HepG2 (cell line): ENCODE measurements around the gene INPP1. TPM values are rescaled to one million over a fixed set of nuclear protein-coding genes. Genes with fewer than 3 reads are reported as not detected.
A peak's percentile ranks its signal among the peaks of the same experiment; 100 is the strongest.

ENCODE experiments used
- CEBPB ChIP-seq: IDR thresholded peaks from 2 replicates; pipeline ENCODE4 v1.6.1; 2011; ENCODE audit warnings: low read depth, low read length, improper control_type of control experiment, borderline replicate concordance
- CEBPG ChIP-seq: IDR thresholded peaks from 2 replicates; pipeline ENCODE4 v1.6.1; 2016
- FOSL2 ChIP-seq: sonication (generic); formaldehyde crosslinking; IDR thresholded peaks from 2 replicates; pipeline ENCODE4 v1.4.0; 2020; ENCODE audit warnings: missing genetic modification reagents
- HOXA3 ChIP-seq: sonication (generic); formaldehyde crosslinking; IDR thresholded peaks from 2 replicates; pipeline ENCODE4 v1.5.0; 2020; ENCODE audit warnings: missing genetic modification reagents
- JDP2 ChIP-seq: sonication (generic); formaldehyde crosslinking; IDR thresholded peaks from 2 replicates; pipeline ENCODE4 v1.8.1; 2022; ENCODE audit warnings: missing genetic modification reagents, borderline replicate concordance
- MBNL3 ChIP-seq: fragments of 250-450 bp; sonication (Bioruptor Pico); conservative IDR thresholded peaks from 2 replicates; pipeline ENCODE4 v1.8.0; 2022; ENCODE audit warnings: mild to moderate bottlenecking, inconsistent platforms
- MED1 ChIP-seq: sonication (generic); formaldehyde crosslinking; IDR thresholded peaks from 2 replicates; pipeline ENCODE4 v1.4.0; 2020; ENCODE audit warnings: missing genetic modification reagents
- MIXL1 ChIP-seq: IDR thresholded peaks from 2 replicates; pipeline ENCODE4 v1.6.1; 2016
- NAIF1 ChIP-seq: sonication (generic); formaldehyde crosslinking; IDR thresholded peaks from 2 replicates; pipeline ENCODE4 v1.5.0; 2020; ENCODE audit warnings: mild to moderate bottlenecking, missing genetic modification reagents, borderline replicate concordance
- NCOA2 ChIP-seq: sonication (generic); formaldehyde crosslinking; IDR thresholded peaks from 2 replicates; pipeline ENCODE4 v1.8.0; 2022; ENCODE audit warnings: inconsistent platforms
- NCOA5 ChIP-seq: sonication (generic); formaldehyde crosslinking; IDR thresholded peaks from 2 replicates; pipeline ENCODE4 v1.4.0; 2020; ENCODE audit warnings: missing genetic modification reagents
- NR1H2 ChIP-seq: sonication (generic); formaldehyde crosslinking; IDR thresholded peaks from 2 replicates; pipeline ENCODE4 v1.8.1; 2022; ENCODE audit warnings: low read depth, missing genetic modification reagents, borderline replicate concordance
- POGK ChIP-seq: sonication (generic); formaldehyde crosslinking; conservative IDR thresholded peaks from 2 replicates; pipeline ENCODE4 v1.8.0; 2022; ENCODE audit warnings: mild to moderate bottlenecking, moderate library complexity, missing genetic modification reagents
- POGZ ChIP-seq: sonication (generic); formaldehyde crosslinking; IDR thresholded peaks from 2 replicates; pipeline ENCODE4 v1.4.0; 2020; ENCODE audit warnings: mild to moderate bottlenecking, missing genetic modification reagents
- ZFX ChIP-seq: sonication (generic); formaldehyde crosslinking; IDR thresholded peaks from 2 replicates; pipeline ENCODE4 v1.4.0; 2020; ENCODE audit warnings: mild to moderate bottlenecking, low read depth, missing genetic modification reagents, moderate library complexity
- ZNF264 ChIP-seq: sonication (generic); formaldehyde crosslinking; IDR thresholded peaks from 2 replicates; pipeline ENCODE4 v1.4.0; 2020; ENCODE audit warnings: missing genetic modification reagents
- ZNF501 ChIP-seq: sonication (generic); formaldehyde crosslinking; IDR thresholded peaks from 2 replicates; pipeline ENCODE4 v1.5.1; 2020; ENCODE audit warnings: mild to moderate bottlenecking, moderate library complexity, missing genetic modification reagents
- ZNF766 ChIP-seq: sonication (generic); formaldehyde crosslinking; IDR thresholded peaks from 2 replicates; pipeline ENCODE4 v1.5.0; 2020; ENCODE audit warnings: missing genetic modification reagents, borderline replicate concordance
- polyA plus RNA-seq, 8 experiments: library from polyadenylated mRNA; depleted of rRNA in 3 of 8; stranded (reverse) in 7 of 8; unstranded in 1 of 8; fragments of >200 nt; fragmentation: Illumina TruSeq in 4 of 8; extraction: Trizol in 4 of 8; gene quantifications; 2 replicates each; pipeline versions ENCODE4 v1.2.1 to v1.2.3, GENCODE V29; 2011 to 2016; ENCODE audit warnings: low read depth in 4 of 8, missing spikeins in 1 of 8, mixed read lengths in 1 of 8; ENCODE audit not compliant: insufficient read depth in 1 of 8
- total RNA-seq, 5 experiments: library from RNA; depleted of rRNA; stranded (reverse); fragments of >200 nt; fragmentation: Illumina TruSeq; extraction: Trizol; gene quantifications; 2 replicates each; pipeline ENCODE4 v1.2.3, GENCODE V29; 2016; ENCODE audit warnings: low read depth in 1 of 5
- TF ChIP-seq, protein P1 (sequence below): IDR thresholded peaks from 2 replicates; pipeline ENCODE4 v1.4.0; 2020; ENCODE audit warnings: mild to moderate bottlenecking, missing genetic modification reagents
- TF ChIP-seq, protein P2 (sequence below): sonication (generic); formaldehyde crosslinking; IDR thresholded peaks from 2 replicates; pipeline ENCODE4 v1.4.0; 2020; ENCODE audit warnings: missing genetic modification reagents, borderline replicate concordance
- TF ChIP-seq, protein P3 (sequence below): sonication (generic); formaldehyde crosslinking; IDR thresholded peaks from 2 replicates; pipeline ENCODE4 v1.5.0; 2020; ENCODE audit warnings: missing genetic modification reagents

INPP1 gene
- total and polyA plus RNA-seq, 2 of the 13 experiments (the other 11 are each of a cell fraction or from before 2014, with no cell fraction given), result 10.0 to 13.3 TPM

DNA sequence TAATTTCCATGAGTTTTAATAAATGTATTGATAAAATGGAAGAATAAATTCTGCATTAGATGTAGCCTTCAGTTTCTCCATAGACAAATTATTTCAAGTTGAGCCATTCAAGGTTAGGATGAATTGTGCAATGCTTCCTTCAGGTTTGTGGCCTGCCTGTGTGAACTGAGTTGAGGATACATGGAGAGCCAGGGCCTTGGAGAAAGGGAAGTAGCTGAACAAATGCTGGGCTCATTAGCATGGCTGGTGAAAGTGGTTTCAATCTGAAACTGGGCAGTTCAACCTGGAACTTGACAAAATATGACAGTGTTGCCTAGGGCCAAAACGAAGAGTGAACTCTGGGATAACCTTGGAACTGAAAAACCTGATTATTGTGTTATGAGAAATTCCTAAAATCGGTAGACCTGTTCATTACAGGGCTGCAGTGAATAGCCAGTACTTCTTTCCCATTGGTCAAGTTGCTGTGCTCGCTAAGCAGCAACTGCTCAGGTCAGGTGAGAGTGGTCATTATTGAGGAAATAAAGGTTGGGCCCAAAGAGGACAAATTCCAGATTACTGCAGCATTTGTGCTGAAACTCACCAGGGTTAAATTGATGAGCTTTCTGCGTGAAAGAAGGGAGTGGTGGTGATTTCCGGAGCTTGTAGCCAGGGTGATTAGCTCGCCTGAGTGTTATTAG lies 12.7 kb downstream of the INPP1 start (continued):
- TF ChIP-seq MIXL1 (0 out of 2 replicates have a peak, but pooled peaks have one; percentile 16), CEBPG (CRISPR knock-in tag) (peak; percentile 90), NAIF1 (CRISPR knock-in tag) (peak; percentile 25; the same call in 1 of the 2 replicates), NCOA5 (CRISPR knock-in tag) (0 out of 2 replicates have a peak, but pooled peaks have one; percentile 64), ZNF264 (CRISPR knock-in tag) (0 out of 2 replicates have a peak, but pooled peaks have one; percentile 49), JDP2 (no peak), POGZ (0 out of 2 replicates have a peak, but pooled peaks have one; percentile 17), CEBPB (peak; percentile 92), HOXA3 (CRISPR knock-in tag) (peak; percentile 26; the same call in 1 of the 2 replicates), FOSL2 (CRISPR knock-in tag) (peak; percentile 4; the same call in 1 of the 2 replicates), NCOA2 (CRISPR knock-in tag) (peak; percentile 14; the same call in 1 of the 2 replicates), ZNF501 (CRISPR knock-in tag) (0 out of 2 replicates have a peak, but pooled peaks have one; percentile 24), MBNL3 (no peak), POGK (CRISPR knock-in tag) (no peak), NR1H2 (CRISPR knock-in tag) (no peak), ZNF766 (CRISPR knock-in tag) (0 out of 2 replicates have a peak, but pooled peaks have one; percentile 32), MED1 (CRISPR knock-in tag) (peak; percentile 55; the same call in 1 of the 2 replicates), ZFX (CRISPR knock-in tag) (peak; percentile 23; the same call in 1 of the 2 replicates)
- TF ChIP-seq, protein P1, sequence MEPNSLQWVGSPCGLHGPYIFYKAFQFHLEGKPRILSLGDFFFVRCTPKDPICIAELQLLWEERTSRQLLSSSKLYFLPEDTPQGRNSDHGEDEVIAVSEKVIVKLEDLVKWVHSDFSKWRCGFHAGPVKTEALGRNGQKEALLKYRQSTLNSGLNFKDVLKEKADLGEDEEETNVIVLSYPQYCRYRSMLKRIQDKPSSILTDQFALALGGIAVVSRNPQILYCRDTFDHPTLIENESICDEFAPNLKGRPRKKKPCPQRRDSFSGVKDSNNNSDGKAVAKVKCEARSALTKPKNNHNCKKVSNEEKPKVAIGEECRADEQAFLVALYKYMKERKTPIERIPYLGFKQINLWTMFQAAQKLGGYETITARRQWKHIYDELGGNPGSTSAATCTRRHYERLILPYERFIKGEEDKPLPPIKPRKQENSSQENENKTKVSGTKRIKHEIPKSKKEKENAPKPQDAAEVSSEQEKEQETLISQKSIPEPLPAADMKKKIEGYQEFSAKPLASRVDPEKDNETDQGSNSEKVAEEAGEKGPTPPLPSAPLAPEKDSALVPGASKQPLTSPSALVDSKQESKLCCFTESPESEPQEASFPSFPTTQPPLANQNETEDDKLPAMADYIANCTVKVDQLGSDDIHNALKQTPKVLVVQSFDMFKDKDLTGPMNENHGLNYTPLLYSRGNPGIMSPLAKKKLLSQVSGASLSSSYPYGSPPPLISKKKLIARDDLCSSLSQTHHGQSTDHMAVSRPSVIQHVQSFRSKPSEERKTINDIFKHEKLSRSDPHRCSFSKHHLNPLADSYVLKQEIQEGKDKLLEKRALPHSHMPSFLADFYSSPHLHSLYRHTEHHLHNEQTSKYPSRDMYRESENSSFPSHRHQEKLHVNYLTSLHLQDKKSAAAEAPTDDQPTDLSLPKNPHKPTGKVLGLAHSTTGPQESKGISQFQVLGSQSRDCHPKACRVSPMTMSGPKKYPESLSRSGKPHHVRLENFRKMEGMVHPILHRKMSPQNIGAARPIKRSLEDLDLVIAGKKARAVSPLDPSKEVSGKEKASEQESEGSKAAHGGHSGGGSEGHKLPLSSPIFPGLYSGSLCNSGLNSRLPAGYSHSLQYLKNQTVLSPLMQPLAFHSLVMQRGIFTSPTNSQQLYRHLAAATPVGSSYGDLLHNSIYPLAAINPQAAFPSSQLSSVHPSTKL (CRISPR knock-in tag), result peak; percentile 65
- TF ChIP-seq, protein P2, sequence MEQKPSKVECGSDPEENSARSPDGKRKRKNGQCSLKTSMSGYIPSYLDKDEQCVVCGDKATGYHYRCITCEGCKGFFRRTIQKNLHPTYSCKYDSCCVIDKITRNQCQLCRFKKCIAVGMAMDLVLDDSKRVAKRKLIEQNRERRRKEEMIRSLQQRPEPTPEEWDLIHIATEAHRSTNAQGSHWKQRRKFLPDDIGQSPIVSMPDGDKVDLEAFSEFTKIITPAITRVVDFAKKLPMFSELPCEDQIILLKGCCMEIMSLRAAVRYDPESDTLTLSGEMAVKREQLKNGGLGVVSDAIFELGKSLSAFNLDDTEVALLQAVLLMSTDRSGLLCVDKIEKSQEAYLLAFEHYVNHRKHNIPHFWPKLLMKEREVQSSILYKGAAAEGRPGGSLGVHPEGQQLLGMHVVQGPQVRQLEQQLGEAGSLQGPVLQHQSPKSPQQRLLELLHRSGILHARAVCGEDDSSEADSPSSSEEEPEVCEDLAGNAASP, result peak; percentile 56; the same call in 1 of the 2 replicates
- TF ChIP-seq, protein P3, sequence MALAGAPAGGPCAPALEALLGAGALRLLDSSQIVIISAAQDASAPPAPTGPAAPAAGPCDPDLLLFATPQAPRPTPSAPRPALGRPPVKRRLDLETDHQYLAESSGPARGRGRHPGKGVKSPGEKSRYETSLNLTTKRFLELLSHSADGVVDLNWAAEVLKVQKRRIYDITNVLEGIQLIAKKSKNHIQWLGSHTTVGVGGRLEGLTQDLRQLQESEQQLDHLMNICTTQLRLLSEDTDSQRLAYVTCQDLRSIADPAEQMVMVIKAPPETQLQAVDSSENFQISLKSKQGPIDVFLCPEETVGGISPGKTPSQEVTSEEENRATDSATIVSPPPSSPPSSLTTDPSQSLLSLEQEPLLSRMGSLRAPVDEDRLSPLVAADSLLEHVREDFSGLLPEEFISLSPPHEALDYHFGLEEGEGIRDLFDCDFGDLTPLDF (CRISPR knock-in tag), result 0 out of 2 replicates have a peak, but pooled peaks have one; percentile 22
